HG03378 (cell line): Measurements from ENCODE around the gene BTBD17.
"Not testable (repeated sequence)": the region's sequence is repeated elsewhere in the genome, so short reads cannot be mapped to it uniquely, and the experiment has no call there.

Experiments
- ATAC-seq: cut with Tn5 transposase; IDR thresholded peaks from one replicate; pipeline ENCODE4 v1.9.1; 2021; ENCODE audit warnings: mild to moderate bottlenecking, moderate library complexity; ENCODE audit not compliant: unreplicated experiment

BTBD17 gene, protein sequence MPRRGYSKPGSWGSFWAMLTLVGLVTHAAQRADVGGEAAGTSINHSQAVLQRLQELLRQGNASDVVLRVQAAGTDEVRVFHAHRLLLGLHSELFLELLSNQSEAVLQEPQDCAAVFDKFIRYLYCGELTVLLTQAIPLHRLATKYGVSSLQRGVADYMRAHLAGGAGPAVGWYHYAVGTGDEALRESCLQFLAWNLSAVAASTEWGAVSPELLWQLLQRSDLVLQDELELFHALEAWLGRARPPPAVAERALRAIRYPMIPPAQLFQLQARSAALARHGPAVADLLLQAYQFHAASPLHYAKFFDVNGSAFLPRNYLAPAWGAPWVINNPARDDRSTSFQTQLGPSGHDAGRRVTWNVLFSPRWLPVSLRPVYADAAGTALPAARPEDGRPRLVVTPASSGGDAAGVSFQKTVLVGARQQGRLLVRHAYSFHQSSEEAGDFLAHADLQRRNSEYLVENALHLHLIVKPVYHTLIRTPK

DNA sequence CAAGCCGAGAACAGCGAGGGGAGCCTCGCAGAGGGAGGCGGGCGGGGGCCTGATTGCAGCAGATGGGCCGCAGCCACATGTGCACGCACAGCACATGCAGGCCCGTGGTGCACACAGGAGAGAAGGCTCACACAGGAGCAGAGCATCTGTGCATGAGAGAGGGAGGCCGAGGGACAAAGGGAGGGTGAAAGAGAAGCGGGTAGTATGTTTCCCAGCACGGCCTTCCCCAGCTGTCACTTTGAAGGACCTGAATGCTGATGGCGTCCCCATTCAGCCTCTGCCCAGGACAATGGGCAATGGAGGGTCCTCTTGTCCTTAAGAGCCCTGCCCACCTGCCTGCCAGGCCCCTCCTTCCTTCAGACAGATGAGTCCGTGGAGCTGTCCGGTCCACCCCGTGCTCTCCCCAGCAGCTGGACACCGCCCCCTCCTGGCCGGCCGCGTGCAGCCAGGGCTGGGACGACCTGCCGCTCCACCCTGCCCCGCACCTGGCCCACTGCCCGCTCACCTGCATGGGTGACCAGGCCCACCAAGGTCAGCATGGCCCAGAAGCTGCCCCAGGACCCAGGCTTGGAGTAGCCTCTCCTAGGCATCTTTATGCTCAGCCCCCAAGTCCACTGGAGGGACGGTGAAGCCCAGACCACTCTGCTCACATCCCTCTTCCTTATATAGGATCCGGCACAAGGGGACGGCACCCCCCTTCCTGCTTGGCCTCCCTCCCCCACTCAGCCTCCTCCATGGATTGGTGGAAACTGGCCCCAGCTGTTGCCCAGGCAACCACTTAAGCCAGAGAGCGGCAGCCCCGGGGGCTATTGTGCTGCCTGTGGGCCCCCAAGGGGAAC lies at the start of gene BTBD17:
TSS of gene BTBD17 (minus strand) at position 639 of the 839 bp plus-strand sequence. CDS start at position 590, 49 bp downstream.
- no peak for ATAC-seq

DNA sequence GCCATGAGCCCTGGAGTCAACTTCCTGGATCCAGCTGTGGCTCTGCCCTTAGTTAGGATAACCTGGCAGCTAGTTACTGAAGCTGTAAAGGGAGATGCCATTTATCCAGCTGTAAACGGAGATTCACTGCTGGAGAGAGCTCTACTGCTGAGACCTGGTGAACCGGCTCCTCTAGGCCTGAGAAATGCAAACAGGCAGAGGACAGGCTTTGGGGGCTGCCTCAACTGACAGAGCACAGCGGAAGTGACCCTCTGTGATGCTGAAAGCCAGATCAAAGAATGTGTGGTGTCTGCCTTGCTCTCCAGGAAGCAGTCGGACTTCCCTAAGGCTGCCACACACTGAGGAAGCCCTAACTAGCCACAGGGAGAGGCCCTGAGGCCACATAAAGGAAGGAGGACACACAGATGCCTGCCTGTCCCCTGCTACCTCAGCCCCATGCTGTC lies 48.4 kb upstream of the BTBD17 start:
- no peak for ATAC-seq

DNA sequence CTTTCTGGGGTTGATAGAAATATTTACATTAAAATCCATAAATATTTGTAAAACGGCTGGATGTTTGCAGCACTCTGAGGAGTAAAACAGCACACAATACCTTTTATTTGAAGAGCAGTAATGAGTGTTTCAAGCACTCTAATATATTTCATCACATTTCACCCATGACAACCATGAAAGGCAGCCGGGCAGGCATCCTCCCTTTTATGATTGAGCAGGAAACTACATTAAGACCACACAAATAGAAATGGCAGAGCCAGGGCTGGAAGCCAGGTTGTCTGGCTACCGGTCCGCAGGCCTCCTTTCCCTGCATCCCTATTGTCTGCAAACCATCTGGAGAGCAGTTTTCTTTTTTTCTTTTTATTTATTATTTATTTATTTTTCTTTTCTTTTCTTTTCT lies 47.1 kb upstream of the BTBD17 start:
- ATAC-seq, result no peak

DNA sequence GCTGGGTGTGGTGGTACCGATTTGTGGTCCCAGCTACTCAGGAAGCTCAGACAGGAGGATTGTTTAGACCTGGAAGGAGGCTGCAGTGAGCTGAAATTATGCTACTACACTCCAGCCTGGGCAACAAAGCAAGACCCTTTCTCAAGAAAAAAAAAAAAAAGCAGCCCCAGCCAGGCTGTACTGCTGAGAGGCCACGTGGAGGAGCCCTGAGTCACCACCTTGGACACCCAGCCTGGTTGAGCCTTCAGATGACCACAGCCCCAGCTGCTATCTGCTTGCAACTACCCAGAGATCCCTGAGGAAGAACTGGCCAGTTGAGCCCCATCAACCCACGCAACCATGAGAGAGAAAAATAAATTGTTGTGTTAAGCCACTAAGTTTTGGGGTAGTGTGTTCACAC lies 46.6 kb upstream of the BTBD17 start:
- no peak for ATAC-seq

DNA sequence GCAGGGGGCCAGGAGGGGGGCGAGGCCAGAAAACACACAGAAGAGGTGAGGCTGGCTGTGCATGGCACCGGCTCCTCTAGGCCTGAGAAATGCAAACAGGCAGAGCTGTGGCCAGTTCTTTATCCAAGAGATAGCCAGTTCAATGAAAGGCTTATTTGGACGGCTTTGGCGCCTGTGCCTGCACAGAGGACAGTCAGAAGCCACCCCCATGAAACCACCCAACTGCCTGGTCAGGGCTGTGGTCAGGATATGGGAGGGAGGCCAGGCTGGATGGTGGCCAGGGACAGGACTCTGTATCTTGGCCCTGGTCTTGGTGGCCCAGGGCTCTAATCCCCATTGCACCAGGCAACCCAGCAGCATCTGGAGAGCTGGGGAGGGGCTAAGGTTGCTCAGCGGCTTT lies 45.7 kb upstream of the BTBD17 start:
- ATAC-seq, result no peak

DNA sequence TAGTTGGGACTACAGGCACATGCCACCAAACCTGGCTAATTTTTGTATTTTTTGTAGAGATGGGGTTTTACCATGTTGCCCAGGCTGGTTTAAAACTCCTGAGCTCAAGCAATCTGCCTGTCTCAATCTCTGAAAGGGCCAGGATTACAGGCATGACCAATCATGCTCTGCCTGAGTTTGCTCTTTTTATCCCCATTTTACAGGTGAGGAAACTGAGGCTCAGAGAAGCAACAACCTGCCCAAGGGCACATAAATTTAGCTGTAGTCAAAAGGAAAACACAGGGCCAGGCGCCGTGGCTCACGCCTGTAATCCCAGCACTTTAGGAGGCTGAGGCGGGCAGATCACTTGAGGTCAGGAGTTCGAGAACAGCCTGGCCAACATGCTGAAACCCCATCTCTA lies 43.6 kb upstream of the BTBD17 start:
- ATAC-seq, result not testable (repeated sequence)

DNA sequence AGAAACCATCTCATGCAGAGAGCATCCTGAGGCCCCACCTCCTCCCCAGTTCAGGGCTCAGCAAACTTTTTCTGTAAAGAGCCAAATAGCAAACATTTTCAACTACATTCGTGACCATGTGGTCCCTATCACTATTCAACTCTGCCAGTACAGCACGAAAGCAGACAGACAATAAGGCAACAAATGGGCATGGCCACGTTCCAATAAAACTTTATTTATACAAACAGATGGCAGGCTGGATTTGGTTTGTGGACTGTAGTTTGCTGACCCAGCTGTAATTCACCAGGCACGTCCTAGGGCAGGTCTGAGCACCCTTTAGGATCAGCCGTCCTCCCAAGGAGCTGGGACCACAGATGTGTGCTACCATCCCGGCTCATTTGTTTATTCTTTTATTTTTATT lies 43.1 kb upstream of the BTBD17 start:
- ATAC-seq, result no peak

DNA sequence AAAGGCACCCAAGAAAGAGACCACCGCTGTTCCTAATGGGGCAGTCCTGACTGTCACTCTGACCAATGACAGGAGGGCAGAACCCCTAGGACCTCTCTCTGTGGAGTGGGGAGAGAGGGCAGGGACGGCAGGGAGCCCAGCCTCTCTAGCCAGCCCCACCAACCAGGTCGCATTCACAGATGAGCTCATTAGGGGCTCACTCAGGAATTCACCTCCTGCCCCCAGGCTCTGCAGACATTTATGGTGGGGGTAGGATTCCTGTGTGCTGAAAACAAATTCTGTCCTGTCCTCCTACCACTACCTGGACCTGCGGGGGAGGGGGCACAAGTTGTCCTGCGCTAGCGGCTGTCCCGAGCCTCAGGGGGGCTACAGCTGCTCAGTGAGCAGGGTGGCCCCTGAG lies 42.5 kb upstream of the BTBD17 start:
- no peak for ATAC-seq

DNA sequence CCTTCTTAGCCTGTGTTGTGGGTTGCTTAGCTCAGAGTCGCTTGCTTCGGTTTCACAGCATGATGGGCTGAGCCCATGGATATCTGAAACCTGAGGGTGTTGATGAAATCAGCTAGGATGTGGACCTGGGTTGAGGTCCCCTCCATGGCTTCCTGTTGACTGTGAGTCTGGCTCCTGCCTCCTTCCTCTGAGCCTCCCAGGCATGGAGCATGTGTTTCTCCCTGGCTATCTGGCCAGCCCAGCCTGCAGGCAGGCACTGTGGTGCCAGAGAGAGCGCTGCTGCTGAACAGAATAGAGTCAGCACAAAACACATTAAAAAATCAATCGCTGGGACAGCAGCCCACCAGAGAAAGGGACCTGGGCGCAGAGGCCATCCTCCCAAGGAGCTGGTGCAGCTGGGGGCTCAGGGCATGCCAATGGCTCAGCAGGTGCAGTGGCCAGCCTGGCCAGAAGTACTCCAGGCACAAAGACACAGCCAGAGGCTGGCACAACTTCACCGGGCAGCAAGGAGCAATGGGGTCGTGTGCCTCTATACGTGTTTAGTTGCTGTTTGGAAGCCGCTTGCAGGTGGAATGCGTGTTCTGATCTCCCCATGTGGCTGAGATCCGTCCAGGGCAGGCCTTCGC lies 42.0 kb upstream of the BTBD17 start:
- ATAC-seq, result no peak

- ATAC-seq, result no peak
Measured at GRCh38 chr17:74402048-74402447, 40.4 kb upstream of the BTBD17 start.

DNA sequence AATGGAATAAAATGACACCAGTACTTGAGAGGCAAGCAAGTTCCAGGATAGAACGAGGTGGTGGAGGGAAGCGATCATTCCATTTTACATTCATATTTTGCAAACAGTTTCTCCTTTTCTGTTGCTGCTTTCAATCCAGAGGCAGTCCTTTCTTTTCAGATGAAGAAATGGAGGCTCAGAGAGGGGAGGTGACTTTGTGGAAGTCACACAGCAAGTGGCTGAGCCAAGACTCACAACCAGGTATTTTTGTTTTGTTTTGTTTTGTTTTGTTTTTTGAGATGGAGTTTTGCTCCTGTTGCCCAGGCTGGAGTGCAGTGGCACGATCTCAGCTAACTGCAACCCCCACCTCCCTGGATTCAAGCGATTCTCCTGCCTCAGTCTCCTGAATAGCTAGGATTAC lies 34.9 kb upstream of the BTBD17 start:
- no peak for ATAC-seq

DNA sequence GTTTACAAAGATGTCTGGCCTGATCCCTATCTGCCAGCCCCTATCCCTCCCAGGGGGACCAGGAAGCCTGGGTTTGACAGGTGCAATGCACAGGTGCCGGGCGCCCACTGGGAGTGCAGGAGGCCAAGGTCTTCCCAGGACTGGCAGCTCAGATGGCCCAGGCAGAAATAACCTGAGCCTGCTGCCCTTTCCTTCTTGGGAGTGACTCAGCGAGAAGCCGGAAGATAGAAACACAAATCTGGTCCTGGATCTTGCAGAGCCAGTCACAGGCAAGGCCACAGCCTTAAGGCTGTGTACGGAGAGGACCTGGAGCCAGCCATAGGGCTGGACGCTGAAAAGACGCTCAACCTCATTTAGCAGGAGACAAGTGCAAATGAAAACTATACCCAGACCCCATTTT lies 33.3 kb upstream of the BTBD17 start:
- ATAC-seq, result no peak

GRCh38 chr17:74394275-74394950 lies 32.7 kb upstream of the BTBD17 start:
- ATAC-seq, result no peak

DNA sequence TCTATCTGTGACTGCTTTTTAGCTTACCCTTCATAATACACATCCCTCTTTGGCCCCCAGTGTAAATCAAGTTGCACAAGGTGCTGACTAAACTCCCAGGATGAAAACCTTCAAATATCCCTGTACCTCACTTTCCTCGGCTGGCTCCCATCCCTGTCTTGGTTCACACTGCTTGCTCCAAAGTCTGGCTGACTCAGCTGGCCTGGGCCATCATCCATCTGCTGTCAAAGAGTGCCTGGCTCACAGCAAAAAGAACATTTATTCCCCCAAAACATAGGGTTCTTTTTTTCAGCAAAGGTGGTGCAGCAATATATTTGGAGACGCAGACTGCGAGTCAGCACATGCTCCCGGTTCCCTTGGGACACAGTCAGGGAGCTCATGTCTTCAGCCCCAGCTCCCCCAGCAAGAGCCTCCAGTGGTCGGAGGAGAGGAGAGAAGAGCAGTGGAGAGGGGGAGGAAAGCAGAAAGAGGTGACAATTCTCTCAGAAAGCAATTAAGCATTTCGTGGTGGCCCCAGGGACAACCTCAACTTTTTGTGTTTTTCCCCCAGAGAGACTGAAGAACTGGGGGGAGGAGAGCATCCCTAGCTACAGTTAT lies 31.8 kb upstream of the BTBD17 start:
- ATAC-seq, result no peak

GRCh38 chr17:74392848-74393247 lies 31.2 kb upstream of the BTBD17 start:
- no peak for ATAC-seq

DNA sequence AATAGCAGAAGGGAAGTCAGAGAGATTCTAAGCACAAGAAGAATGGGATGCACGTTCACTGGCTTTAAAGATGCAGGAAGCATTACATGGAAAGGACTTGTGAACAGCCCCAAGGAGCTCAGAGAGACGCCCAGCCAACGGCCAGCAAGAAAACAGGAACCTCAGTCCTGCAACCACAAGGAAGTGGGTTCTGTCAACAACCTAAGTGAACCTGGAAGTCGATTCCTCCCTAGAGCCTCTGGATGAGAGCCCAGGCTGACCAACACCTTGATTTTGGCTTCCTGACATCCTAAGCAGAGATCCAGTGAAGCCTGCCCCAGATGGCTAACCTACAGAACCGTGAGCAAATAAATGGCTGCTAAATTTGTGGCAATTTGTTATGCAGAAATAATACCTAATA lies 30.1 kb upstream of the BTBD17 start:
- no peak for ATAC-seq

DNA sequence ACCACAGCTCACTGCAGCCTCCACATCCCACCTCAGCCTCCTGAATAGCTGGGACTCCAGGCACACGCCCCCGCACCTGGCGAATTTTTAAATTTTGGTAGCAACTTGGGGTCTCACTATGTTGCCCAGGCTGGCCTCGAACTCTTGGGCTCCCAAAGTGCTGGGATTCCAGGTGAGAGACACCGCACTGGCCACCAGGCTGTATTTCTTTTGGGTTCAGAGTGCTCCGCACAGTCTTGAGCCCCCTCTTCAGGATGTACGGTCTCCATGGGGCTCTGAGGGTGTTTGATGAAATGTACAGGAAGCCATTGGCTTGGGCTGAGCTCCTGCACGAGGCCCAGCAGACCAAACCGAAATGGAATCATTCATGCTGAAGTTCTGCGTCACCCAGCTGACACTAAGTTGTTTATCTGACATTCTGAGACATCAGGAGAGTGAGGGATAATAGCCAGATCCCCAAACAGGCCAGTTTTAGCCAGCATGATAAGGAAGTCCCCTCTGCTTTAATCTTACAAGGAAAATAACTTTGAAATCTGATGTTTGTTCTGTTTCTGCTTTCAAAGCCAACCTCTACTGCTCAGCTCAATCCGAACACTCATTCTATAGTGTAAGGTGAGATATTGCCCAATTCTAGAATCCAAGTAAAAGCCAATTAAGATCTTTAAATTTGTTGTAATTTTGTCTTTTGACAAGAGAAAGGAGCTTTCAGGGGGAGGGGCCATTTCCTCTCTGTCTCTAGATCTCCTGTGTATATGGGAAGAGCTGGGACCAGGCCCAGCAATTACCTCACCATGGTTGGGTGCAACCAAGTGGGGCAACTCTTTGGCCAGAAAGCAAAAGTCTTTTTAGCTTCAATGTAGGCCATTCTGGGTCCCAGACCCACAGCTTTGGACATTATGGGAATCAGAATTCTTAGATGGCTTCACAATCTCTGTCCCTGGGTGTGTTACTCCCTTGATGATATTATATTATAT lies 29.3 kb upstream of the BTBD17 start:
- ATAC-seq, result no peak

- no peak for ATAC-seq
Measured at GRCh38 chr17:74389937-74390679, 28.4 kb upstream of the BTBD17 start.
